Neural cell (in vitro differentiated cells): ENCODE measurements around the gene PXDN. TPM values are rescaled to one million over a fixed set of nuclear protein-coding genes. Genes with fewer than 3 reads are reported as not detected.

Source experiments
- H2AFZ ChIP-seq: fragments of 200-600, 300-800 bp; sonication (generic), shearing (Covaris generic); 2 replicates; pipeline ENCODE4 v1.6.0; 2014; ENCODE audit warnings: low read depth, mild to moderate bottlenecking, antibody characterized with exemption, low read length, moderate library complexity
- H3F3A ChIP-seq: fragments of 200-600 bp; shearing (Covaris generic); 2 replicates; pipeline ENCODE4 v1.6.1; 2016; ENCODE audit warnings: mild to moderate bottlenecking, moderate library complexity, mixed read lengths, antibody characterized with exemption, low read length; ENCODE audit not compliant: insufficient read depth, poor library complexity, severe bottlenecking
- H3K27ac ChIP-seq: fragments of 200-600, 300-800 bp; sonication (generic), shearing (Covaris generic); 2 replicates; pipeline ENCODE4 v1.5.1; 2014; ENCODE audit warnings: mild to moderate bottlenecking, low read length, moderate library complexity
- H3K27me3 ChIP-seq: fragments of 300-800, 200-600 bp; sonication (generic), shearing (Covaris generic); 2 replicates; pipeline ENCODE4 v1.6.0; 2014; ENCODE audit warnings: mild to moderate bottlenecking, low read depth, low read length, moderate library complexity; ENCODE audit not compliant: insufficient read depth
- H3K36me3 ChIP-seq: fragments of 300-800, 200-600 bp; sonication (generic), shearing (Covaris generic); 2 replicates; pipeline ENCODE4 v1.5.1; 2014; ENCODE audit warnings: mild to moderate bottlenecking, antibody characterized with exemption, low read length, moderate library complexity; ENCODE audit not compliant: insufficient read depth
- H3K4me2 ChIP-seq: fragments of 300-800, 200-600 bp; sonication (generic), shearing (Covaris generic); 2 replicates; pipeline ENCODE4 v1.6.0; 2014; ENCODE audit warnings: mild to moderate bottlenecking, low read length
- H3K4me3 ChIP-seq: fragments of 300-800, 200-600 bp; sonication (generic), shearing (Covaris generic); 2 replicates; pipeline ENCODE4 v1.5.1; 2014; ENCODE audit warnings: mild to moderate bottlenecking, low read length, moderate library complexity
- H3K79me2 ChIP-seq: fragments of 200-600 bp; shearing (Covaris generic); replicated peaks from 2 replicates; pipeline ENCODE4 v1.6.0; 2014; ENCODE audit warnings: mild to moderate bottlenecking, low read length, moderate library complexity; ENCODE audit not compliant: insufficient read depth
- H3K9ac ChIP-seq: fragments of 300-800, 200-600 bp; sonication (generic), shearing (Covaris generic); 2 replicates; pipeline ENCODE4 v1.6.1; 2016; ENCODE audit warnings: mild to moderate bottlenecking, low read length, mixed read lengths
- H3K9me2 ChIP-seq: fragments of 200-600 bp; shearing (Covaris generic); 2 replicates; pipeline ENCODE4 v1.6.1; 2016; ENCODE audit warnings: mild to moderate bottlenecking, low read length, mixed read lengths; ENCODE audit not compliant: insufficient read depth
- H3K9me3 ChIP-seq: fragments of 200-600, 300-800 bp; sonication (generic), shearing (Covaris generic); 2 replicates; pipeline ENCODE4 v1.6.1; 2016; ENCODE audit warnings: mild to moderate bottlenecking, mixed run types, low read length, moderate library complexity, mixed read lengths
- H4K20me1 ChIP-seq: fragments of 200-600 bp; shearing (Covaris generic); 2 replicates; pipeline ENCODE4 v1.6.1; 2016; ENCODE audit warnings: mild to moderate bottlenecking, mixed run types; ENCODE audit not compliant: insufficient read depth
- CTCF ChIP-seq: fragments of 450-650 bp; IDR thresholded peaks from 2 replicates; pipeline ENCODE4 v1.5.1; 2014; ENCODE audit warnings: antibody characterized with exemption, mild to moderate bottlenecking, moderate library complexity; ENCODE audit not compliant: poor library complexity, severe bottlenecking
- EP300 ChIP-seq: fragments of 450-650 bp; conservative IDR thresholded peaks from 2 replicates; pipeline ENCODE4 v1.6.1; 2014; ENCODE audit warnings: antibody characterized with exemption, mild to moderate bottlenecking, moderate library complexity; ENCODE audit not compliant: poor library complexity, severe bottlenecking
- EZH2 ChIP-seq: fragments of 200-600, 300-800 bp; shearing (Covaris generic), sonication (generic); IDR thresholded peaks from 2 replicates; pipeline ENCODE4 v1.6.1; 2014; ENCODE audit warnings: antibody characterized with exemption, low read length, borderline replicate concordance, mild to moderate bottlenecking; ENCODE audit not compliant: insufficient read depth, poor library complexity, severe bottlenecking
- MXI1 ChIP-seq: fragments of 450-650 bp; conservative IDR thresholded peaks from 2 replicates; pipeline ENCODE4 v1.6.1; 2014; ENCODE audit warnings: antibody characterized with exemption, mild to moderate bottlenecking; ENCODE audit not compliant: poor library complexity, severe bottlenecking
- POLR2AphosphoS5 ChIP-seq: IDR thresholded peaks from 2 replicates; pipeline ENCODE4 v1.6.1; 2012
- RAD21 ChIP-seq: fragments of 450-650 bp; conservative IDR thresholded peaks from 2 replicates; pipeline ENCODE4 v1.6.1; 2014; ENCODE audit warnings: antibody characterized with exemption, mild to moderate bottlenecking, moderate library complexity
- REST ChIP-seq: IDR thresholded peaks from 2 replicates; pipeline ENCODE4 v1.6.1; 2012; ENCODE audit warnings: borderline replicate concordance
- SMC3 ChIP-seq: fragments of 450-650 bp; conservative IDR thresholded peaks from 2 replicates; pipeline ENCODE4 v1.6.1; 2014; ENCODE audit warnings: antibody characterized with exemption, mild to moderate bottlenecking, moderate library complexity; ENCODE audit not compliant: poor library complexity
- TAF1 ChIP-seq: IDR thresholded peaks from 2 replicates; pipeline ENCODE4 v1.6.1; 2012; ENCODE audit warnings: low read depth
- polyA plus RNA-seq: library from polyadenylated mRNA; depleted of rRNA; stranded (reverse); fragments of >200 nt; gene quantifications from 2 replicates; pipeline ENCODE4 v1.2.3, GENCODE V29; 2014

PXDN gene
- polyA plus RNA-seq, 1 donor from 2014 or later: 181 TPM

DNA sequence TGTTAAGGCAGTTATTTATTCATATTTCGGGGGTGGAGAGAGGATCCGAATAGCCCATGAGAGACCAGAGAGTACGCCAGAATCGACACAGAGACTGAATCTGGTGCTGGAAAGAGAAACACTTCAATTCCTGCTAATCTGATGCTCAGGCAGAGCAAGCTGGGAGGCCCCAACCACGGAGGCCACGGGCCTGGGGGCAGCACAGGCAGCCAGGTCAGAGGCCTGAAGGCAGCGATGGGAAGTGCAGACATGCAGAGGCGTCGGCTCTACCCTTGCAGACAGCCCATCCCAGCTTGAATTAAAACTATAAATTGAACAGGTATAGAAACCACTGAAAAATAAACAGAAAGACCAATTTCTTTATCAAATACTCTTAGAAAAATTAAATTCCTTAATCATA is 50.6 kb downstream of the PXDN start:
- no peak overlapping the region for H3K4me3 ChIP-seq
- TF ChIP-seq EZH2 (no peak), CTCF (no peak), TAF1 (no peak), RAD21 (no peak), POLR2AphosphoS5 (no peak)
- peaks cover 37% of the 10 kb centered on the region for H3K79me2 ChIP-seq
- H4K20me1 ChIP-seq: peaks cover 5% of the 10 kb centered on the region
- H3F3A ChIP-seq: no peaks in the 10 kb centered on the region
- H3K27me3 ChIP-seq: no peaks in the 10 kb centered on the region
- peaks cover 9% of the 10 kb centered on the region for H3K36me3 ChIP-seq
- H3K9me3 ChIP-seq: no peaks in the 10 kb centered on the region
- H3K4me2 ChIP-seq: no peak overlapping the region
- H3K9me2 ChIP-seq: no peaks in the 10 kb centered on the region
- no peak overlapping the region for H3K27ac ChIP-seq
- no peak overlapping the region for H2AFZ ChIP-seq
- no peak overlapping the region for H3K9ac ChIP-seq

GRCh38 chr2:1692342-1692741 is 52.0 kb downstream of the PXDN start:
- H4K20me1 ChIP-seq: peaks cover 5% of the 10 kb centered on the region
- no peak overlapping the region for H2AFZ ChIP-seq
- H3K27me3 ChIP-seq: no peaks in the 10 kb centered on the region
- H3K4me2 ChIP-seq: no peak overlapping the region
- no peaks in the 10 kb centered on the region for H3F3A ChIP-seq
- peaks cover 37% of the 10 kb centered on the region for H3K79me2 ChIP-seq
- H3K9me3 ChIP-seq: no peaks in the 10 kb centered on the region
- TF ChIP-seq RAD21 (no peak), TAF1 (no peak), REST (no peak), MXI1 (no peak), EZH2 (no peak), POLR2AphosphoS5 (no peak), EP300 (no peak), SMC3 (no peak), CTCF (no peak)
- H3K36me3 ChIP-seq: peaks cover 9% of the 10 kb centered on the region
- H3K27ac ChIP-seq: no peak overlapping the region
- H3K4me3 ChIP-seq: no peak overlapping the region
- H3K9me2 ChIP-seq: no peaks in the 10 kb centered on the region
- no peak overlapping the region for H3K9ac ChIP-seq
